Right kidney (tissue), 1 donor: Measurements from ENCODE around the gene ATP6V0C.
A peak's percentile ranks its signal among the peaks of the same experiment; 100 is the strongest.

Experiments used
- DNase-seq: peaks from one replicate; pipeline ENCODE4 v3.0.0-alpha.2; 2016

Gene ATP6V0C

GRCh38 chr16:2489581-2489980, 24.2 kb upstream of the ATP6V0C start:
- no peak for DNase-seq

DNA sequence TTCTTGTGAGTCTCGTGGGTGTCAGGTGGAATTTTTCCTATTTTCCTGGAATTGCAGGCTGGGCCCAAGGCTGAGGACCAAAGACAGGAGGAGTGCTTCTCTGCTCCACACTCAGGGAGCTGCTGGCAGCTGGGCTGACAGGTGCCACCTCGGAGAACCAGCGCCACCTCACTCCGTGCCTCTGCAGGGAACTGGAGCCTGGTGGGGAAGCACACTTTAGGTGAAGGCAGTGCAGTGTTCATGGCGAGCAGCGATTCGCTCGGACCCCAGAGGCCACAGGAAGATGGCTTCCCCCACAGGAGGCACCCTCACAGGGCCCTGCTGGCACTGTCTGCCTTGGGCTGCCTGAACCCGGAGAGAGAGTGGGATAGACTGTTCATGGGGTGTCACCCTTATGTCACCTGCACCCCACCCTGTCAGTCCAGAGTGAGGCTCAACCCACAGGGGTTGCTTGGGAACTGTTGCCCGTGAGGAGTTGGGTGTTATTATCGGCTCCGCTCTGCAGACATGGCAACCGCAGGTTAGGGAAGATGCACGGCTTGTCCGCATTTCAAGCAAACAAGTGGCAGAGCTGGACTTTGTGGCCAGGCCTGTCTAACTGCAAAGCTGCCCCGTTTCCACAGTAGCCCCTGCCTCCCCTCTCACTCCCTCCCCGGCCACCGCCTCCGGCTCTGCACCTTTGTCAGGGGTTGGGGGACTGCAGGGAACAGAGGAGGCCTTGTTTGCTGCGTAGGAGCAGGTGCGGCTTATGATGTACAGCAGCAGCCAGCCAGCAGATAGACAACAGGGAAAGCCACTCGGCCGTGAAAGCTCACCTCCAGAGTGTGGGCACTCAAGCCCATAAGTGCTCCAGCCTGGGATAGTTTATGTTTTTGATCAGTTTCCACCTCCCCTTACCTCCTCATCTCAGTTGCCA, 23.3 kb upstream of the ATP6V0C start:
- peak; percentile 37 for DNase-seq

- DNase-seq = no peak
Observed at GRCh38 chr16:2492292-2492691, 21.5 kb upstream of the ATP6V0C start.

- DNase-seq = no peak
Observed at GRCh38 chr16:2493605-2494004, 20.1 kb upstream of the ATP6V0C start.

GRCh38 chr16:2494616-2495015, 19.1 kb upstream of the ATP6V0C start:
- no peak for DNase-seq

- DNase-seq = no peak
Observed at GRCh38 chr16:2495041-2495440, 18.7 kb upstream of the ATP6V0C start.

GRCh38 chr16:2496223-2497115, 17.3 kb upstream of the ATP6V0C start:
- DNase-seq = no peak

- DNase-seq = no peak
Observed at GRCh38 chr16:2497116-2497630, 16.6 kb upstream of the ATP6V0C start.

DNA sequence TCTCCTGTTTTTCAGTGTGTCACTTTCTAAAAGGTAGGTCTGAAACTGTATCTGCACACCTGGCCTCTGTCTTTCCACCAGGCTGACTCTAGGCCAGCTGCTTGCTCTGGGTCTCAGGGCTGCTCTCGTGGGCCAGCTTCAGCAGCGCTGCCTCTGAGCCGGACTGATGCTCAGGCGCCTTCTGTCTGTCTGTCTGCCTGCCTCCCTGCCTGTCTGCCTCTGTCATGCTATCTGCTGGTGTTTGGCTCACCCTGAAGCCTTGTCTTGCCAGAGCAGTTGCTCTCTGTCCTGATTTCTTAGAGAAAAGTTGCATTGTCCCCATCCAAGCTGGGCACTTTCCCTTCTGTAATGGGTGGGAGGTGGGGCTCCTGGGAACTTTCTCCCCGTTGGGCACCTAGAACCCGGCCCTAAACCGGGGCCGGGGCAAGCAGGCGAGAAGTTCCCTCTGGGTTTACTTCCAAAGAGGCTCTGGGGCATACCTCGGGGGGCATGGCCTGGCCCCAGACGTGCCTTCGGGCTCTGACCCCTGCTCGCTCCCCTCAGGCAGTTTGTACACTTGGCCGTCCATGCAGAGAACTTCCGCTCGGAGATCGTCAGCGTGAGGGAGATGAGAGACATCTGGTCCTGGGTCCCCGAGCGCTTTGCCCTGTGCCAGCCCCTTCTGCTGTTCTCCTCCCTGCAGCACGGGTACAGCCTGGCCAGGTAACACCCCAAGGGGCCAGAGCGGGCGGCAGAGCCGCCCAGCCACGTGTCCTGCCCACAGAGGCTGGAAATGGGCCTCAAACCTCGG, 15.9 kb upstream of the ATP6V0C start:
- DNase-seq = no peak

DNA sequence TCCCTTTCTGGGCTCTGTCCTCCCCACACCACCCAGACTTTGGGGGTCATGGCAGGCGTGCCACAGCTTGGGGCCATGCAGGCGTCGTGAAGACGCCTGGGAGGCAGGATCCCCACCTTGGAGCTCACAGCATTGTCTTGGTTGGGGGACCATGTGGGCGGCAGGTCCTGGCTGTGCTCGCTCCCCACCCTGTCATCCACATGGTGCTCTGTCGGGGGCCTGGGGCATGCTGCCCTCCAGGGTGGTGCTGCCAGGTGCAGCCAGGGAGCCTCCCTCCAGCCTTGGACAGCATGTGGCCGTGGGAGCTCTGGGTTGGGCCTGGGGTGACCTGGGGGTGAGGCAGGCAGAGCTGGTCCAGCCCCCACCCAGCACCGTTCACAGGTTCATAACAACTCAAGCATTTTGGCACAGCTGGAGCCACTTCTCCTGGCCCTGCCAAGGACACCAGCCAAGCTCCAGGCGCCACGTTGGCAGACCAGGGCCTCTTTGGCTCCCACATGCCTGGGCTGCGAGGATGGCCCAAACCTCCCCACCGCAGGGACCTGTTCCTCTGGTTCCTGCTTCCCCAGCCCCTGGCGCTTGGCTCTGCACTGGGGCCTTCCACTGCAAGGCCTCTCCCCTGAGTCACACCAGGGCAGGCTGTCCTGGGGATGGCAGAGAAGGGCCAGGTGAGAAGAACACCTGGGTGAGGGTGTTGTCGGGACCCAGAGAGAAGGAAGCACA, 15.1 kb upstream of the ATP6V0C start:
- no peak for DNase-seq

DNA sequence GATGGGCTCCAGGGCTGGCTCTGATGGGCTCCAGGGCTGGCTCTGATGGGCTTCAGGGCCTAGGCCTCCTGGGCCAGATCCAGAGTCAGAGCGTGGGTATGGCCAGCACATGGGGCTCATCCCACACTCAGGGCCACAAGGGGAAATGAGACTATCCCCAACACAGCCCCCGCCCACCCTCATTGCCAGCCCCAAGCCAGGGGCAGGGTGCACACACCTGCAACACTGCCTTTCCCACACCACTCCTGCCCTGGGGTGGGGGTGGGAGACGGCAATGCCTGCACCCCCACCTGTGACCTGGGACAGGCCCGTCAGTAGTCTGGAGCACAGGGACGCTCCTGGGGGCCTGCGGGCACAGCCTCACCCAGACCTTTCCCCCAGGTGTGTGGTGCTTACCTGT, 14.3 kb upstream of the ATP6V0C start:
- no peak for DNase-seq

DNA sequence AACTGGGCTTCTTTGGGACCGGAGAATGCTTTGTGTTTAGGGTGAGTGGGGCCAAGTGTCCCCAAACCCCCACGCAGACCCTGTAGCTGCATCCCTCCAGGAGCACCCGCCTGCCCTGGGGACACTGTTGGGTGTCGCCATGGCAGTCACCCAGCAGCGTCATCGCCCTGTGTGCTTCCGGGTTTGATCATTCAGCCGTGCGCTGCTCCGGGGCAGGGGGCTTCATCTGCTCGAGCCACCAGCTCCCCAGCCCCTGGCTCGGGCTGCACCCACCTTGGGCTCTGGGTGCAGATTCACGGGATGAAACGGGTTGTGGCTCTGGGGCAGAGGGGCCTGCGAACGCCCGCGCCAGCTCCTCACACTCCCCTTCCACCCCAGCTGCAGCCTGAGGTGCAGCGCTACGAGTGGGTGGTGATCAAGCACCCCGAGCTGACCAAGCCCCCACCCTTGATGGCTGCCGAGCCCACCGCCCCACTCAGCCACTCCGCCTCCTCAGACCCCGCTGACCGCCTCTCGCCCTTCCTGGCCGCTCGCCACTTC, 13.8 kb upstream of the ATP6V0C start:
- no peak for DNase-seq

DNA sequence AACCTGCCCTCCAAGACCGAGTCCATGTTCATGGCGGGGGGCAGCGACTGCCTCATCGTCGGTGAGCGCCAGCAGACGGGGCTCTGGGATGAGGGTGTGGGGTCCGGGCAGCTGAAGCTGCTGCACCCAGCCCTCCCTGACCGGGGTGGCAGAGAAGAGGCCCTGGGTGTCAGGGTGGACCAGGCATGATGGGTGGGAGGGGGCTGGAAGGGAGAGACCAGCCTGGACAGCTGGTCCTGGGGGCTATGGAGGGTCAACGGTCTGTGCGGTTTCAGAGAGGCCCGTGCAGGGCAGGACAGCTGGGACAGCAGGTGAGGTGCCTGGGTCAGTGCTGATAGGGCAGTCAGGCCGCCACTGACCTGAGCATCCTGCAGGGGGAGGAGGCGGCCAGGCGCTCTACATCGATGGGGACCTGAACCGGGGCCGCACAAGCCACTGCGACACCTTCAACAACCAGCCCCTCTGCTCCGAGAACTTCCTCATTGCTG, 13.3 kb upstream of the ATP6V0C start:
- DNase-seq = no peak

DNA sequence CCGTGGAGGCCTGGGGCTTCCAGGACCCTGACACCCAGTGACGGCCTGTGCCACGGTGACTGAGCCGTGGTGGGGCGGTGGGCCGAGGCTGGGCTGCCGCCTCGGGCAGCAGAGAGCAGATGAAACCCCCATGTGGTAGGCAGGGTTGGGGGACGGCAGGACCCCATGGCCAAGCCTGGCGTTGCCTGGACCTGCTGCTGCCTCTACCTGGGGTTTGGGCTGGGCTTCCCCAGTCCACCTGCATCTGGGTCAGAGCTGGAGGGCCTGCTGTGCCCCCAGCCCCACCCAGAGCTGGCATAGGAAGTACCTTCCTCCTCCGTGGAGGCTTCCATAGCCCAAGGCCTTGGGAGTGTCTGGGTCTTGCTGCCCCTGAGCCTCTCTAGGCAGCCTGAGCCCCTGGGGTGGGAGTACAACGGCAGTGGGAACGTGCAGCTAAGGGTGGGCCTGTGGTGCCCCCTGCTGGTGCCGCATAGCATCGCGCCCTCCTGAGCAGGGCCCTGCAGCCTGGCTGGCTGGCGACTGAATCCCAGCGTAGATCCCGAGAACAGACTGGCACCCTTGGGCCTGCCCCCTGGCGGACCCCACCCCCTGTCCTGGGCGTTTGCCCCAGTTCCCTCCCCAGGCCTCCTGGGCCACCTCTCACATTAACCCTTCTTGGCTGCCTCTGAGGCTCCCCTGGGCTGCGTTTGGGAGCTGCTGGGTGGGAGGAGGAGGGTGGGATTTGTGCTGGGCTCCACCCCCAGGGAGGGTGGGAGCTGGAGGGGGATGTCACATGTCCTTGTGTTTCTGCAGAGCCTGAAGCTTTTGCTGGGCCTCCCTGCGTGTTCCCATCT, 12.6 kb upstream of the ATP6V0C start:
- peak; percentile 84 for DNase-seq

DNA sequence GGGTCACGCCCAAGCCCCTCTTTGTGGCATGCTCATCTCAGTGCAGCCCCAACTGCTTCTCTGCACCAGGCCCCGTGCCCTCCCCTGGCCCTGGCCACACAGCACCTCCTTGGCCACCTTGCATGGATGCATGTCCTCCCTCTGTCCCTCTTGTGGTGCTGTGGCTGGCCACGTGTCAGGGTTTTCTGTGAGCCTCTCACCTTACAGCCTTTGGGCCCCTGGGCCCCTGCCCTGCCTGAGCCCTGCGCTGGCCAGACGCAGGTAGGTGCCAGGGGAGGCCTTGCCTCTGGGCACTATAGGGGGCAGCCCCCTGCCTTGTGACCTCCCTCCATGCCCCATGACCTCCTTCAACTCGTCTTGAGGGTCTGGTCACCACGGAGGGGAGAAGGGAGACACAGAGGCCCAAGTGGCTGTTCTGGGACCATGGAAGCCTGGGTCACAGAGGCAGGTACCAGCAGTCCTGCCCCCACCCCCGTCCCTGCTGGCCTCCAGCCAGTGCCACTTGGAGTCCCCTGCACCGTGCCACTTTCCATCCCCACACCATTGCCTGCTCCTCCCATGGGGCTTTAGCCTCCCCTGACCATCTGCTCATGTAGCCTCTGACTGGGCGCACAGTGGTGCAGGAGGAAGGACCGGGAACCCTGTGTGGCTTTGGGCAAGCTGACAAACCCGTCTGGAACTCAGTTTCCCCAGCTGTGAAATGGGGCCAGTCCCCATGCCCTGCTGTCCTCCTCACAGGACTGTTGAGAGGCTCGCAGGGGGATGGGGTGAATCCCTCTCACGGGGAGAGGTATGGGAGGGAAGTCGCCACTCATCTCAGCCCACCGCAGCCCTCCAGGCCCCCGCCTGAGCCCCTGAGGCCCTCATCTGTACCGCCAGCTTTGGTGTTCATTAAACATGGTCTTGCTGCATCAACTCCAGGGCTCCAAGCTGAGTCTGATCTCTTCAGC, 11.5 kb upstream of the ATP6V0C start:
- no peak for DNase-seq

DNA sequence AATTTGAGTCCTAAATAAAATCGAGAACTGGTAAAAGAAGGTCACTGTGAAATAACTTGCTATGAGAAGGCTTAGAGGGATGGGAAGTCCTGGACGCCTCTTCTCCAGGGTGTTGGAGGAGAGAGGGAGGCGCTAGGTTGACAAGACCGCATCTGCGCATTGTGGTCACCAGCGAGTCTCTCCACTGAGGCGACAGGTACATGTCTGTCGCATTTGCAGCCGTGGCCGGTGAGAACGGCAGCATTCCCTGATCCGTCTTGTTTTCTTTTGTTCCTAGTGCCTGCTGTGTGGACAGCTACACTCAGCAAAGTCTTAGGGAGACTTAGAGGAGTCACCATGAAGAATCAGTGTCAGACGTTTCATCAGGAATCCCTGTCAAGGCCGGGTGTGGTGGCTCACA, 8.1 kb upstream of the ATP6V0C start:
- no peak for DNase-seq

GRCh38 chr16:2507052-2507659, 6.6 kb upstream of the ATP6V0C start:
- DNase-seq = no peak

- no peak for DNase-seq
Observed at GRCh38 chr16:2507665-2508064, 6.1 kb upstream of the ATP6V0C start.
